DMS 273 (cell line): ENCODE measurements around the gene GYPB.
"Not testable (repeated sequence)": the region's sequence is repeated elsewhere in the genome, so short reads cannot be mapped to it uniquely, and the experiment has no call there.

Source experiments
- DNase-seq: peaks from one replicate; lab custom pipeline; 2025; ENCODE audit not compliant: unreplicated experiment; lab: John Stamatoyannopoulos, UW

The GYPB gene

DNA sequence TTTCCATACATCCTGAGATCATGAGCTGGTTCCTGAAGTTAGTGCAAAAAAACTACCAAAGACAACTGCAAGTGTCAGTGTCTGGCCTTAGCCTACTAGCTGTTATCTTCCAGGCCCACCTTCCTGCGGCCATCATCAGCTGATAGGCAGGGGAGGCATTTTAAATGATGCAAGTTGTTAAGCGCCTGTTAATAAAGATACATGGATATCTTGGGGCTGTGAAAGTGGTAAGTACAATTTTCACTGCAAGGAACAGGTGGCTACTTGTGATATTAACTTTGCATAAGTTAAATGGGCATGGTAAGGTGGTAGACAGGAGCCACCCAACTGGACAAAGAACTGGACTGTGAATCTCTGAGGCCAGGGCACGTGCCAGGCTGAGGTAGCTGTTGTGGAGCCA lies at the start of gene GYPB:
TSS of gene GYPB (minus strand) at position 104 of the 400 bp plus-strand sequence. CDS start at position 11, 93 bp downstream.
- DNase-seq = not testable (repeated sequence)

- not testable (repeated sequence) for DNase-seq
These were observed 42.4 kb upstream of the GYPB start for GRCh38 chr4:144061556-144061955.

GRCh38 chr4:144060234-144060859 lies 41.2 kb upstream of the GYPB start:
- not testable (repeated sequence) for DNase-seq

DNA sequence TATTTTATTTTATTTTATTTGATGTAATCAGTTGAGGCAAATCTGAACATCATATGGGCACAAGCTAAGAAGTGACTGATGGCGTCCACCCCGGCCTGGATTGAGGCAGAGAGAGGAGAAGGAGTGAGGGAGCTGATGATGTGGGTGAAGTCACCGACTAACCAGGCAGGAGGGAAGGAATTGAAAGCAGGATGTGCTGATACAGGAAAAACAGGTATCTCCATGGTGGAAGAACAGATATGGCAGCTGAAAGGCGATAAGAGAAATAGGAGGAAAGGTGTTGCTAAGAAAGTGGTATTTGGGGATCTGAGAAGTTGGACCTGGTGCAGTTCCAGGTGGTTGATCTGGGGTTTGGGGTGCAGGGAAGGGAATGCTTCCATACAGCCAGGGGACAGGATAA lies 37.6 kb upstream of the GYPB start:
- DNase-seq = no peak

GRCh38 chr4:144055336-144055735 lies 36.2 kb upstream of the GYPB start:
- DNase-seq = not testable (repeated sequence)

GRCh38 chr4:144051494-144051893 lies 32.3 kb upstream of the GYPB start:
- not testable (repeated sequence) for DNase-seq

GRCh38 chr4:144050631-144051030 lies 31.5 kb upstream of the GYPB start:
- not testable (repeated sequence) for DNase-seq

DNA sequence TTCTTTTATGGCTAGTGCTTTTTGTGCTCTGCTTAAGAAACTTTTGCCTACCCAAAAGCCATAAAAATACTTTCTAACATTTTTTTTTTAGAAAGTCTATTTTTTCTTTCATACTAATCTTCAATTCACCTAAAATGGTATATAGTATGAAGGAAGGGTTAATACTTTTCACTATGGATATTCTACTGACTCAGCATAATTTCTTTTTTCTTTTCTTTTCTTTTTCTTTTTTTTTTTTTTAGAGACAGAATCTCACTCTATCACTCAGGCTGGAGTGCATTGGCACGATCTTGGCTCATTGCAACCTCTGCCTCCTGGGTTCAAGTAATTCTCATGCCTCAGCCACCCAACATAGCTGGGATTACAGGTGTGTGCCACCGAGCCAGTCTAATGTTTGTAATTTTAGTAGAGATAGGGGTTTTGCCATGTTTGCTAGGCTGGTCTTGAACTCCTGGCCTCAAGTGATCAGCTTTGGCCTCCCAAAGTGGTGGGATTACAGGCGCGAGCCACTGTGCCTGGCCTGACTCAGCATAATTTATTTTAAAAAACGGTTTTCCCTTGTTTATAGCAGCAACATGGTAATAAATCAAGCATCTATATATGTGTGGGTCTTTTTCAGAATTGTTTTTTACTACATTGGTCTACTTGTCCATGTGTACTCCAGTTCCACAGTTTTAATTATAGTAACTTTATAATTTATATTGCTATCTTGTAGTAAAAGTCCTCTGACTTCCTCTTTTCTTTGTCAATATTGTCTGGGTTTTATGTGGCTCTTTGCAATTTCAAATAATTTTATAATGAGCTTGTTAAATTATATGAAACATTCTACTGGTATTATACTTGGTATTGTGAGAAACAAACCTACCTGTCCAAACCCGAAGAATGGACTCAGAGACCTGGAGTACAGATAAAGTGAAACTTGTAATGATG lies 30.6 kb upstream of the GYPB start:
- DNase-seq = not testable (repeated sequence)

DNA sequence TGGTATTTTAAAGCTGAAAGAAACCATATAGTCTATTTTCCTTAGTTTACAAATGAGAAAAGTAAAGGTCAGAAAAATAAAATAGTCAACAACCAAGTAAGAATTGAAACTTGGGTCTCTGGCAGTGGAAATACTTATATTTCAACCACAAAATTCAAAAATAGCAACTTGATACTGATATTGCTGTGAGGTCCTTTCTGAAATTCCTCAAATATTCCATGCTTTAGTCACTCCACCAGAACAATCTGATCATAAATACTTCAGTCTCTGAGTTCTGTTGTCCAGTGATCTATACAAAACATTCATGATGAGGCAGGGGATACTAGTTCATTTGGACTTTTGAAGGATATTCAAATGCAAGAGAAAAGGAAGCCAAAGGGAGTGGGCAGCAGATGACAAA lies 25.8 kb upstream of the GYPB start:
- not testable (repeated sequence) for DNase-seq

DNA sequence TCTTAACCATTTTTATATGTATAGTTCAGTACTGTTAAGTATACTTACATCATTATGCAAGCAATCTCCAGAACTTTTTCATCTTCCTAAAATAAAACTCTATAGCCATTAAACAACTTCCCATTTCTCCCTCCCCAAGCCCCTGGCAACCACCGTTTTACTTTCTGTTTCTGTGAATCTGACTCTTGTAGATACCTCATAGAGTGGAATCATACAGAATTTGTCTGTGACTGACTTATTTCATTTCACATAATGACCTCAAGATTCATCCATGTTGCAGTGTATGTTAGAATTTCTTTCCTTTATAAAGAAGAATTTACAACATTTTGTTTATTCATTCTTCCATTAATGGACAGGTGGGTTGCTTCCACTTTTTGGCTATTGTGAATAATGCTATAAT lies 13.4 kb upstream of the GYPB start:
- DNase-seq = not testable (repeated sequence)

DNA sequence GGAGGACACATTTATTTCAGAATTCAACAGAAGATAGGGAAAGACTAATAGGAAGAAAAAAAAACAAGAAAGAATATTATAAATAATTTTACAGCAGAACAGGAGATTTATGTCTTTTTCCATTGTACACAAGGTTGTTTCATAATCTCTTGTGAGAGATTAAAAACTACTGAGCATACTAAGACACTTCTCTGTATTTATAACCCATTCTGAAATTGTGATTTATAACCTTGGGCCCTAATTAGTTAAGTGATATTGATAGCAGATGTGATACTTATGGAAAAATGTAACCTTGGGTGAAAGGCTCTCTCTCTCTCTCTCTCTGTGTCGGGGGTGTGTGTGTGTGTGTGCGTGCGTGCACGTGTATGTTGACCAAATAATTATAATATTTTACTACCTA lies 12.7 kb upstream of the GYPB start:
- not testable (repeated sequence) for DNase-seq

- DNase-seq = not testable (repeated sequence)
These were observed 12.2 kb upstream of the GYPB start for GRCh38 chr4:144031369-144031768.

DNA sequence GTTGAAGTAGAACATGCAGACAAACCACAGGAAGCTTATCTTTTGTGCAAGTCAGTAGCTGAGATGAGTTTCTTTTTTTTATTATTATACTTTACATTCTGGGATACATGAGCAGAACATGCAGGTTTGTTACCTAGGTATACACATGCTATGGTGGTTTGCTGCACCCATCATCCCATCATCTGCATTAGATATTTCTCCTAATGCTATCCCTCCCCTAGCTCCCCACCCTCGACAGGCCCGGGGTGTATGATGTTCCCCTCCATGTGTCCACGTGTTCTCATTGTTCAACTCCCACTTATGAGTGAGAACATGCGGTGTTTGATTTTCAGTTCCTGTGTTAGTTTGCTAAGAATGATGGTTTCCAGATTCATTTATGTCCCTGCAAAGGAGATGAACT lies 11.5 kb upstream of the GYPB start:
- not testable (repeated sequence) for DNase-seq

DNA sequence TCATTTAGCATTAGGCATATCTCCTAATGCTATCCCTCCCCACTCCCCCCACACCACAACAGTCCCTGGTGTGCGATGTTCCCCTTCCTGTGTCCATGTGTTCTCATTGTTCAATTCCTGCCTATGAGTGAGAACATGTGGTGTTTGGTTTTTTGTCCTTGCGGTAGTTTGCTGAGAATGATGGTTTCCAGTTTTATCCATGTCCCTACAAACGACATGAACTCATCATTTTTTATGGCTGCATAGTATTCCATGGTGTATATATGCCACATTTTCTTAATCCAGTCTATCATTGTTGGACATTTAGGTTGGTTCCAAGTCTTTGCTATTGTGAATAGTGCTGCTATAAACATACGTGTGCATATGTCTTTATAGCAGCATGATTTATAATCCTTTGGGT lies 7.5 kb upstream of the GYPB start:
- DNase-seq = not testable (repeated sequence)

DNA sequence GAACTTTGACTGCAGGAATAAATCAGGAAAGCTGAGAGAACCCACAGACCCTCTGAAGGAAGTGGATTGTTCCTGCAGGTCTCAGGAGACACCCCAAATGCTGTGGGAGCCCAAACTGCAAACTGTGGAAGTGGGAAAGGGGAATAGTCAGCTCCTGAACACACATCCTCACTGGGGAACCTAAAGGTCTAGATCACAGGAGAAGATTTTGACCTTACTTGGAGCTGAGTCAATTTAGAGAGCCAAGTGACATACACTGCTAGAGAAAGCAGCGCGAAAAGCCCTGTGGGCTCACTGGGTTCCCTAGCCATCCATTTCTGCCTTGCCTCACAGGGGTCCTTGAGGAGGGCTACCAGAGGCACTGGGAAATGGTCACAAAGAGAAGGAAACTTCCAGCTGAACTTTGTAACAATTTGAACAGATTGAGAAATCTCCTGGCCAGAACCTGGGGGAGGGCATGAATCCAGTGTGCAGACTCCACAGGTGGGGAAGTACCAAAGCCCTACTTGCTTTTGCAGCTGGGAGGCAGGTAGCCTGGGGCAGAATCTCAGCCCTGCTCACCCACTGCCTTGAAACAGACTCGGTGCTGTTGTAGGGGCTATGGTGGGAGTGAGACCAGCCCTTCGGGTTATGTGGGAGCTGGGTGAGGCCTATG lies 5.3 kb upstream of the GYPB start:
- DNase-seq = not testable (repeated sequence)

- DNase-seq = not testable (repeated sequence)
These were observed 3.7 kb upstream of the GYPB start for GRCh38 chr4:144022772-144023400.

DNA sequence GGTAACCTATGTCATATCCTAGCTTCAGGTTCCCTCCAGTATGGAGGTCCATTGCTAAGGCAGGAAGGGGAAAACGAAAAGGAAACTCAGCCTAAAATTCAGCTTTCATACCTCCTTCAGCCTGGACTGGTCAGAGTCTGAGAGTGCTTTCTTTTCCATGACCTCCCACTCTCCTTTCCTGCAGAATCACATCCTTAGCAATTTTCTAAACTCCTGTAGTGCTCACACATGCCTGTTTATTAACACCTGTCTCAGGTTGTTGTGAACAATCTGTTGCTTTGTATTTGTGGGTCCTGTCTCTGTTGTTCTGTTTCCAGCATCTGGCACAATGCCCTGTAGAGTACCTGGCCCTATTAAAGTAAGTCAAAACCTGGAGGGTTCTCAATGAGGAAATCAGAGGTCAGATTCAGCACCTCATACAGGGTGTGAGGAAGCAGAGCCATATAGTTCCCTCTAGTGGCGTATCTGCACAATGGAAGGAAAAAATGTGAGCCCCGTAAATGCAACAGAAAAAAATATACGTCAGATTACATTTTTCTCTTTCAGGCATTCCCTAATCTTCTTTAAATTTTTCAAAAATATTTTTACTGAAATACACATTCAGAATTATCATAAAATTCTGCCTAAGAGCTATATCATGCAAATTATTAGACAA lies 2.3 kb upstream of the GYPB start:
- peak; percentile 6 for DNase-seq

- DNase-seq = not testable (repeated sequence)
These were observed 768 bp downstream of the GYPB start for GRCh38 chr4:144018223-144019000.

- not testable (repeated sequence) for DNase-seq
These were observed 1.9 kb downstream of the GYPB start for GRCh38 chr4:144017271-144017670.
